ENCODE results near the gene PLBD1.
A peak's percentile ranks its signal among the peaks of the same experiment; 100 is the strongest.

Gene PLBD1

GRCh38 chr12:14564336-14564959 is 3.2 kb downstream of the PLBD1 start:
- no peak for DNase-seq

GRCh38 chr12:14563046-14563445 is 4.6 kb downstream of the PLBD1 start:
- DNase-seq = no peak

- DNase-seq = no peak
Observed at GRCh38 chr12:14562279-14562678, 5.4 kb downstream of the PLBD1 start.

GRCh38 chr12:14561677-14562238 is 5.9 kb downstream of the PLBD1 start:
- DNase-seq = no peak

- no peak for DNase-seq
Observed at GRCh38 chr12:14560904-14561574, 6.6 kb downstream of the PLBD1 start.

- DNase-seq = no peak
Observed at GRCh38 chr12:14558473-14558959, 9.2 kb downstream of the PLBD1 start.

- DNase-seq = no peak
Observed at GRCh38 chr12:14557966-14558365, 9.7 kb downstream of the PLBD1 start.

- peak; percentile 17 for DNase-seq
Observed at GRCh38 chr12:14554281-14555007, 13.2 kb downstream of the PLBD1 start.

- DNase-seq = no peak
Observed at GRCh38 chr12:14548609-14549008, 19.1 kb downstream of the PLBD1 start.

GRCh38 chr12:14547571-14547970 is 20.1 kb downstream of the PLBD1 start:
- no peak for DNase-seq

GRCh38 chr12:14545144-14546124 is 22.2 kb downstream of the PLBD1 start:
- DNase-seq = peak; percentile 17

- DNase-seq = no peak
Observed at GRCh38 chr12:14540801-14541462, 26.8 kb downstream of the PLBD1 start.

GRCh38 chr12:14537088-14537487 is 30.6 kb downstream of the PLBD1 start:
- DNase-seq = no peak

- no peak for DNase-seq
Observed at GRCh38 chr12:14532152-14532551, 35.5 kb downstream of the PLBD1 start.

- no peak for DNase-seq
Observed at GRCh38 chr12:14525964-14526363, 41.7 kb downstream of the PLBD1 start.

GRCh38 chr12:14521822-14522221 is 45.9 kb downstream of the PLBD1 start:
- DNase-seq = no peak

- no peak for DNase-seq
Observed at GRCh38 chr12:14514946-14515345, 52.7 kb downstream of the PLBD1 start.

GRCh38 chr12:14514154-14514842 is 53.4 kb downstream of the PLBD1 start:
- peak; percentile 10 for DNase-seq

- DNase-seq = no peak
Observed at GRCh38 chr12:14510574-14510973, 57.1 kb downstream of the PLBD1 start.

GRCh38 chr12:14505626-14506596 is 61.8 kb downstream of the PLBD1 start:
- no peak for DNase-seq

Data from NCI-H1105 treated with DMSO at 0.1 percent for 48 hours (cell line).